T-helper 1 cell treated with Interleukin-12 subunit alpha and Interleukin-12 subunit beta and Interleukin-4 antibody, amounts not matched to agents 30 μg/mL and 1 μg/mL, for 36 hours (primary cell): ENCODE data around the gene XPR1.
"Not testable (repeated sequence)": the region's sequence is repeated elsewhere in the genome, so short reads cannot be mapped to it uniquely, and the experiment has no call there.

ENCODE experiments used
- H3K27ac Mint-ChIP-seq: one replicate; pipeline ENCODE4 v1.8.0; 2021; ENCODE audit warnings: mild to moderate bottlenecking, mixed read lengths
- H3K27me3 Mint-ChIP-seq: one replicate; pipeline ENCODE4 v1.8.0; 2021; ENCODE audit warnings: low read depth, mixed read lengths
- H3K36me3 Mint-ChIP-seq: one replicate; pipeline ENCODE4 v1.8.0; 2021; ENCODE audit warnings: low read depth, mixed read lengths
- H3K4me1 Mint-ChIP-seq: one replicate; pipeline ENCODE4 v1.8.0; 2021; ENCODE audit warnings: low read depth, mixed read lengths
- H3K4me3 Mint-ChIP-seq: one replicate; pipeline ENCODE4 v1.8.0; 2021; ENCODE audit warnings: mild to moderate bottlenecking, moderate library complexity, mixed read lengths
- H3K9me3 Mint-ChIP-seq: one replicate; pipeline ENCODE4 v1.8.0; 2021; ENCODE audit warnings: mixed read lengths

Gene XPR1

GRCh38 chr1:180695282-180695681 lies 63.5 kb downstream of the XPR1 start:
- no peak overlapping the region for H3K4me3 Mint-ChIP-seq
- no peaks in the 10 kb centered on the region for H3K27me3 Mint-ChIP-seq
- no peak overlapping the region for H3K27ac Mint-ChIP-seq
- peaks cover 38% of the 10 kb centered on the region for H3K9me3 Mint-ChIP-seq
- H3K4me1 Mint-ChIP-seq: peaks cover 2% of the 10 kb centered on the region
- peaks cover 18% of the 10 kb centered on the region for H3K36me3 Mint-ChIP-seq

- peaks cover 18% of the 10 kb centered on the region for H3K36me3 Mint-ChIP-seq
- no peak overlapping the region for H3K27ac Mint-ChIP-seq
- H3K9me3 Mint-ChIP-seq: peaks cover 38% of the 10 kb centered on the region
- H3K4me1 Mint-ChIP-seq: peaks cover 2% of the 10 kb centered on the region
- no peaks in the 10 kb centered on the region for H3K27me3 Mint-ChIP-seq
- H3K4me3 Mint-ChIP-seq: no peak overlapping the region
Observed at GRCh38 chr1:180696361-180696760, 64.5 kb downstream of the XPR1 start.

GRCh38 chr1:180698580-180698979 lies 66.8 kb downstream of the XPR1 start:
- H3K27ac Mint-ChIP-seq: no peak overlapping the region
- peaks cover 2% of the 10 kb centered on the region for H3K4me1 Mint-ChIP-seq
- peaks cover 48% of the 10 kb centered on the region for H3K9me3 Mint-ChIP-seq
- peaks cover 24% of the 10 kb centered on the region for H3K36me3 Mint-ChIP-seq
- H3K4me3 Mint-ChIP-seq: no peak overlapping the region
- H3K27me3 Mint-ChIP-seq: no peaks in the 10 kb centered on the region

GRCh38 chr1:180702376-180702775 lies 70.6 kb downstream of the XPR1 start:
- not testable (repeated sequence) for H3K4me3 Mint-ChIP-seq, H3K27ac Mint-ChIP-seq
- peaks cover 14% of the 10 kb centered on the region for H3K36me3 Mint-ChIP-seq

GRCh38 chr1:180710746-180711145 lies 78.9 kb downstream of the XPR1 start:
- H3K36me3 Mint-ChIP-seq: not testable (repeated sequence)

More at GRCh38 chr1:180702376-180702775, 70.6 kb downstream of the XPR1 start:
- H3K27me3 Mint-ChIP-seq, H3K4me1 Mint-ChIP-seq: not testable (repeated sequence)
- H3K9me3 Mint-ChIP-seq: peaks cover 26% of the 10 kb centered on the region

GRCh38 chr1:180711260-180711659 lies 79.4 kb downstream of the XPR1 start:
- H3K27ac Mint-ChIP-seq, H3K4me3 Mint-ChIP-seq, H3K27me3 Mint-ChIP-seq, H3K4me1 Mint-ChIP-seq, H3K36me3 Mint-ChIP-seq: not testable (repeated sequence)
- peaks cover 20% of the 10 kb centered on the region for H3K9me3 Mint-ChIP-seq

More at GRCh38 chr1:180710746-180711145, 78.9 kb downstream of the XPR1 start:
- H3K27me3 Mint-ChIP-seq, H3K27ac Mint-ChIP-seq, H3K4me1 Mint-ChIP-seq, H3K4me3 Mint-ChIP-seq: not testable (repeated sequence)
- H3K9me3 Mint-ChIP-seq: peaks cover 20% of the 10 kb centered on the region

GRCh38 chr1:180720753-180721152 lies 88.9 kb downstream of the XPR1 start:
- Mint-ChIP-seq H3K27ac (no peak overlapping the region), H3K4me1 (no peaks in the 10 kb centered on the region), H3K36me3 (no peaks in the 10 kb centered on the region)

GRCh38 chr1:180722586-180722985 lies 90.8 kb downstream of the XPR1 start:
- H3K4me3 Mint-ChIP-seq: no peak overlapping the region
- no peak overlapping the region for H3K27ac Mint-ChIP-seq
- H3K36me3 Mint-ChIP-seq: no peaks in the 10 kb centered on the region
- H3K4me1 Mint-ChIP-seq: no peaks in the 10 kb centered on the region
- H3K27me3 Mint-ChIP-seq: no peaks in the 10 kb centered on the region
- H3K9me3 Mint-ChIP-seq: peaks cover 3% of the 10 kb centered on the region

More at GRCh38 chr1:180720753-180721152, 88.9 kb downstream of the XPR1 start:
- Mint-ChIP-seq H3K27me3 (no peaks in the 10 kb centered on the region), H3K9me3 (peaks cover 3% of the 10 kb centered on the region), H3K4me3 (no peak overlapping the region)

- Mint-ChIP-seq H3K4me1 (no peaks in the 10 kb centered on the region), H3K4me3 (no peak overlapping the region), H3K27me3 (no peaks in the 10 kb centered on the region), H3K9me3 (peaks cover 9% of the 10 kb centered on the region), H3K27ac (no peak overlapping the region), H3K36me3 (no peaks in the 10 kb centered on the region)
Observed at GRCh38 chr1:180724055-180724454, 92.2 kb downstream of the XPR1 start.

- not testable (repeated sequence) for H3K27ac Mint-ChIP-seq, H3K4me1 Mint-ChIP-seq, H3K4me3 Mint-ChIP-seq, H3K27me3 Mint-ChIP-seq, H3K36me3 Mint-ChIP-seq
- H3K9me3 Mint-ChIP-seq: peaks cover 24% of the 10 kb centered on the region
Observed at GRCh38 chr1:180726024-180726423, 94.2 kb downstream of the XPR1 start.

GRCh38 chr1:180727751-180728150 lies 95.9 kb downstream of the XPR1 start:
- H3K27ac Mint-ChIP-seq, H3K36me3 Mint-ChIP-seq, H3K4me1 Mint-ChIP-seq, H3K27me3 Mint-ChIP-seq, H3K4me3 Mint-ChIP-seq: not testable (repeated sequence)
- H3K9me3 Mint-ChIP-seq: peaks cover 35% of the 10 kb centered on the region

GRCh38 chr1:180728472-180729106 lies 96.8 kb downstream of the XPR1 start:
- no peaks in the 10 kb centered on the region for H3K27me3 Mint-ChIP-seq
- H3K4me3 Mint-ChIP-seq: no peak overlapping the region
- peaks cover 43% of the 10 kb centered on the region for H3K9me3 Mint-ChIP-seq
- H3K4me1 Mint-ChIP-seq: no peaks in the 10 kb centered on the region
- no peak overlapping the region for H3K27ac Mint-ChIP-seq
- H3K36me3 Mint-ChIP-seq: peaks cover 10% of the 10 kb centered on the region

GRCh38 chr1:180731131-180731530 lies 99.3 kb downstream of the XPR1 start:
- H3K4me3 Mint-ChIP-seq: no peak overlapping the region
- no peaks in the 10 kb centered on the region for H3K27me3 Mint-ChIP-seq
- no peaks in the 10 kb centered on the region for H3K4me1 Mint-ChIP-seq
- peaks cover 65% of the 10 kb centered on the region for H3K9me3 Mint-ChIP-seq
- no peak overlapping the region for H3K27ac Mint-ChIP-seq
- H3K36me3 Mint-ChIP-seq: peaks cover 24% of the 10 kb centered on the region

GRCh38 chr1:180732866-180733265 lies 101.0 kb downstream of the XPR1 start:
- Mint-ChIP-seq H3K9me3 (peaks cover 74% of the 10 kb centered on the region), H3K27me3 (no peaks in the 10 kb centered on the region), H3K4me1 (no peaks in the 10 kb centered on the region), H3K4me3 (no peak overlapping the region), H3K36me3 (peaks cover 26% of the 10 kb centered on the region), H3K27ac (no peak overlapping the region)

GRCh38 chr1:180734366-180734765 lies 102.5 kb downstream of the XPR1 start:
- Mint-ChIP-seq H3K4me1 (no peaks in the 10 kb centered on the region), H3K9me3 (peaks cover 65% of the 10 kb centered on the region), H3K27me3 (no peaks in the 10 kb centered on the region), H3K4me3 (no peak overlapping the region), H3K27ac (no peak overlapping the region), H3K36me3 (peaks cover 26% of the 10 kb centered on the region)

GRCh38 chr1:180742663-180743062 lies 110.8 kb downstream of the XPR1 start:
- Mint-ChIP-seq H3K4me1 (peaks cover 1% of the 10 kb centered on the region), H3K4me3 (no peak overlapping the region), H3K9me3 (peaks cover 29% of the 10 kb centered on the region), H3K27me3 (no peaks in the 10 kb centered on the region), H3K36me3 (peaks cover 10% of the 10 kb centered on the region), H3K27ac (no peak overlapping the region)
